COR-L47 (cell line): ENCODE results near the gene ACAA2.
A peak's percentile ranks its signal among the peaks of the same experiment; 100 is the strongest.
"Not testable (repeated sequence)": the region's sequence is repeated elsewhere in the genome, so short reads cannot be mapped to it uniquely, and the experiment has no call there.

ENCODE experiments used
- DNase-seq: peaks from one replicate; lab custom pipeline; 2025; lab: John Stamatoyannopoulos, UW

ACAA2 gene

DNA sequence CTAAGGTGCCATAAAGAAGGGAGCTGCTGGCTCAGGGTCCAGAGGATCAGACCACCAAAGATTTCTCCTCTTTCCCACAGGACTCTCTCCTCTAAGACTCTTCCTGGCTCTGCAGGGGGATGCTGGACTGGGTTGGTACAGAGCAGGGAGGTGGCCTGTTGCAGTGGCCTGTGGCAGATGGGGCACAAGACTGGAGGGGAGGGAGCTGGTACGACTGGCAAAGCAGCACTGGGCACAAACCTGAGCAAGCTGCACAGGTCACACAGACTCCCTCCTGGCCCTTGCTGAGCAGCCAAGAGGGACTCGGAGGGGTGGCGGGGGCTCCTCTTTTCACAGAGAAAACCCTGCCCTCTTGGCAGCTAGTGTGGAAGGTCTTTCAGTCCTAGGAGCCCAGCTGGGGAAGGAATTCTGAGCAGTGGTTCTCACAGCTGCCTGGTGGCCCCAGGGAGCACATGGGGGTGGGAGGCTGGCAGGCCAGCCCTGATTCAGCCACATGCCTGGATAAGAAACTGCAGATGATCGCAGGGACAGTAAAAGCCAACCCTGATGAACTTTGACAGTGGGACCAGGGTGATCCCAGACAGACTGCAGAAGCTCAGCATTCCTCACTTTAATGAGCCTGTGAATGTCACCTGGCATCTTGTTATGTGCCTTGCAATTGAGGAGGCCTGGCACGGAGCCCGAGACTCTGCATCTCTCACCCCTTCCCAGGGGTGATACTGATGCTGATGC is 32.5 kb upstream of the ACAA2 start:
- peak; percentile 63 for DNase-seq

DNA sequence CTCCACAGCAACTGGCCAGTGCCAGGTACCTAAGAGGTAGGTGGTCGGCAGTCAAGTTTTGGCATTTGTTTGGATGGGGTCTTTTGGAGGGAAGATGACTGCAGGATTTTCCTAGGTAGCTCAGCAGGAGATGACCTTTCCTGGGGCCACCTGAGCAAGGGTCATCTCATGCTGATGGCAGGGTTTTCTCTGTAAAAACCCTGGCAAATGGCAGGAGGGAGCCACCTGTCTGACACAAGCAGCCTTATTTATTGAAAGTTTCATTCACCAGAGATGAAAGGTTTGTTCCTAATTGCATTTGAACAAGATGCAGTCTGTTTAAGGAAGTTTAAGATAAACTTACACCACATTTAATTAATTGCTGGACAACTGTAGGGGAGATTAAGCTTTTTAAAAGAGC is 31.6 kb upstream of the ACAA2 start:
- DNase-seq: no peak

DNA sequence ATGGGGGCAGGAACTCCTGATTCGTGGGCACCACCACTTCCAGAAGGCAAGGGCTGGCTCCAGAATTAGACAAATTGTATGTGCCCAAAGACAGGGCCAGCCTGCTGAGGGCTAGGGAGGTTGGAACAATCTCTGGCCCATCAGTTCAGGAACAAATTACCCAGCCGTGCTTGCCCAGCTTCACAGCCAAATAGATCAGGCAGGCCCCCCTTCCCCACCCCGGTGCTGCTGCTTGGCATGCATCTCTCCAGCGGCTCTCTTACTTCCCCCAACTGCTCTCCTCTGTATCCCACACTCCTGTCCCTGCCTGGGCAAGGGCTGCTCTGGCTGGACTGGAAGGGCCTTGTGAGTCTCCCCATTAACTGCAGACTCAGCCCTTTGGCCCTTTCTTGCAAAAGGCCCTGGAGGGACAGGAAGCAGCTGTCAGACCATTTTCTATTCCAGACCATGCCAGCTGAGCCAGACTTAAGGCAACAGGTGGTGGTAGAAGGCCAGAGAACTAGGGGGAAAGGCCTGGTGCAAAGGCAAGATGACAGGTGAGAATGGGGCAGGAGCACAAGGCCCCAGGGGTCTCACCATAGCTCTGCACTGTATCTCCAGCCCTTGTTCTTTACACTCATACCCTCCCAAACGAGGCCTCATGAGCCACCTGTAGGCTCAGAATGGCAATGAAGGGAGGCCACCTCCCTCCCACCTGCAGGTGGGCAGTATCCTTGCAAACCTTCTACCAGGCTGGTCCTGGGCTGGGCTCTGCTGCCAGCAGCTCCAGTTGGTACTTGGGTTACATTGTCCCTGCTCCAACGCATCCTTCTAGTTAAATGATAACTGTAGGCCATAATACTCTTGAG is 30.7 kb upstream of the ACAA2 start:
- no peak for DNase-seq

DNA sequence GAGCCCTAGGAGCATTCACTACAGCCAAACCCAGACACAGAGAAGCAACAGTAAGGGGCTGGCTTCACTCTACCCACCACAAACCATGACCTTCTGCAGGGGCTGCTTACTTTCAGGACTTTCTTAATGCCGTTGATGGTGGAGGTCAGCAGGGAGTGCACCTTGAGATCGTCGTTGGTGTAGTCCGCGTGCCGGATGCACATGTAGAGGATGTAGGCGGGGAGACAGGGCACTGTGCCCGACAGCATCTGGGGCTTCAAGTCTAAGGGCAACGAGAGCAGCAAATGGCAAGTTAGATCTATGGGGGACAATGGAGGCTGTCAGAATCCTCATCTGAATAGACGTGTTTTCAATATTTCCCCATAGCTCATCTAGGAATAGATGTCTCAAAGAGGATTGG is 29.8 kb upstream of the ACAA2 start:
- DNase-seq: no peak

DNA sequence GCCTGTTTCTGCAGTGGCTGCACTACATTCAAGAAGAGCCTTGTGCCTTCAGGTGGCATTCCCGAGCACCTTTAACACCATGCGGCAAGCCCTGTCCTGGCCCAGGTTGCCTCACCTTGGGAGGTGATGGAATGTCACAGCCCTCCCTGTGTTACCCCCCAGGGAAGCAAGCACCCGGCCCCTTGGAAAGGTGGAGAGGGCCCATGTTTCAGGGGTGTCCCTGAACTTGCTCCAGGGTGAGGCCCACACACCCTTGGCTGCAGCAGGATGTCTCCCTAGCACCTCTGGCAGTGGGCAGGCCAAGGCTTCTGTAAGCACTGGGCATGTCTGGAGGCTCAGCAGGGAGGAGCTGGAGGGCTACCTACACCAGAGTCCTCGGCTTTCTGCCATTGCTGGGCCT is 29.3 kb upstream of the ACAA2 start:
- DNase-seq: no peak

DNA sequence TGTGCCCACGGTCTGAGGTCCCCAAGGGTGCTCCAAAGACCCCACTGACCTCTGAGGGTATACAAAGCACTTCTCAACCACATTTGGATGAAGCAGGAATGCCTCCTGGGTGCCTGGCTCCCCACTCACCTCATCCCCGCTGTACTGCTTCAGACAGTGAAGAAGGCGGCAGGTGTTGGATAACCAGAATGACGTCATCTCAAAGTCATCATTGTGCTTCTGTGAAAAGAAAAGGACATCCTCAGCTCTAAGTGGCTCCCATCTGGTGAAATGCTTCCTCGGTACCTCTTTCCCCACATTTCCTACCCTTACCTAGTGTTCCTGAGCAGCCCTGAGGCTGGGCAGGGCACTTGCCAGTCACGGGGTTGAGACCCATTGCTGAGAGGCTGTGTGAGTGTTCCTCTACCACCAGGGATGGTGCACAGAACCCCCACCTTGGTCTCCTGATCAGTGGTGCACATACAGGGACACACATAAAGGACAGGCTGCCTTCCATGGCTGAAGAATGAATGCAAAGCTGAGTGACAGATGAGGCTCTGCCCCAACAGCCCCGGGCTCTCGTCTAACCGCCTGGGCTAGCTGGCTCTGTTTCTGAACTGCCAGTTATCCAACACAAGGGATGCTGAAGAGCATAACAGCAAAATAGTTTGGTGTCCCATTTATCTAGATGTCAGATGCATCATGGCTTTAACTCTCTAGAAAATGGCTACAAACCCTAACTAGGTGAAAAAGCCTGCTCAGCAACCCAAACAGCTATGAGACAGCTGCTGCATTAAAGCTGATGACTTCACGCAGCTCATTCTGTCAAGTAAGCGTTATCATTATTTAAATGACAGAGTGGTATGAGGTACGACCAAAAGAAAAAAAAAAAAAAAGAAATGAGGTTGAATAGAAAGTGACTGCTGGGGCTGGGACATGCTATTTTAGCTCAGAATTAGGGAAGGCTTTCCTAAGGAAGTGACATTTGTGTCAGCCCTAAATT is 28.2 kb upstream of the ACAA2 start:
- DNase-seq: no peak

DNA sequence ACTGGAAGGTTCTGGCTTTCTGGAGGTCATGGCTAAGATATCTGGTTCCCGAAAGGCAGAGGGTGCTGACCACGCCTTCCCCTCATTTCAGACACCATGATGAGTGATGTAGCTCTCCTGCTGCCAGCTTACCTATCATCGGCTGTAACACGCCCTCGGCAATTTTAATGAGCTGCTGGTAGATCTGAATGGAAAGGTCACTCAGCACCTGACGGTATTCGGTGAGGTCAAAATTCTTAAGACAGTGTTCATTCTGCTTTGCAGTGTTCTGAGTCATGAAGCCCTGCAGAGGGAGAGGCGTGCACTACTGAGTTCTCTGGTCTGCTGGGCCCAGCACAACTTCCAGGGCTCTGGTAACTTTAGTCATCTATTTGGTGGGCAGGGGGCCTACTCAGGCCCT is 25.7 kb upstream of the ACAA2 start:
- no peak for DNase-seq

DNA sequence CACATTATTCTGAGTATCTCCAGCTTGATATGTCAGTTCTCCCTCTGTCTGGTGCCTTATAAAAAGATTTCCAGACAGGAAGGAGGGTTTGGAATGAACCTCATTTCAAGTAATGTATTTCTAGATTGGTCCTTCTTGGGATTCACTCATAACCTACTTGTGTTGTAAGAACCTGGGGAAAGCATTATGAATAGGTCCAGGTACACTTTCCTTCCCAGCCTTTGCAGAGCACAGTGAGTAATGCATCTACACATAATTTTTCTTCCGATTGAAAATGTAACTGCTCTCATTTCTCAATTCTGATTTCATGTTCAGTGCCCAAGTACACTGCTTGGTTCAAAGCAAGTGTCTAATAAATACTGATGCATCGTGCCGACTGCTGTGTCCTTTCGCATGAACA is 25.0 kb upstream of the ACAA2 start:
- DNase-seq: no peak

DNA sequence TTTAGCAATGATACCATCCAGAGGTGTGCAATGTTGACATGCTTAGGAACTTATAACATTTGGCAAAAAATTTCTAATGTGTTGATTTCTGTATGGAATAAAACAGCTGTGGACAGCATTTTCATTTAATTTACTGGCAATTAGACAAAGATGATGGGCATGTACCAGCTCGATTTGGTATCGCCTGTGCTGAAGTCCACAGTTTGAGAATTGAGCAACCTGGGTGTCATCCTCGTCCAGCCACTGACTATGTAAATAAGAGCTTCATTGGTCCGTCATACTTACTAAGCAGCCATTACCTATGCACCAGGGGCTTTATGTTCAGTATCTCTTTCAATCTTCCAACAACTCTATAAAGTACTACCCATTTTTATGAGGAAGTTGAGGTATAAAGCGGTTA is 24.6 kb upstream of the ACAA2 start:
- DNase-seq: no peak

DNA sequence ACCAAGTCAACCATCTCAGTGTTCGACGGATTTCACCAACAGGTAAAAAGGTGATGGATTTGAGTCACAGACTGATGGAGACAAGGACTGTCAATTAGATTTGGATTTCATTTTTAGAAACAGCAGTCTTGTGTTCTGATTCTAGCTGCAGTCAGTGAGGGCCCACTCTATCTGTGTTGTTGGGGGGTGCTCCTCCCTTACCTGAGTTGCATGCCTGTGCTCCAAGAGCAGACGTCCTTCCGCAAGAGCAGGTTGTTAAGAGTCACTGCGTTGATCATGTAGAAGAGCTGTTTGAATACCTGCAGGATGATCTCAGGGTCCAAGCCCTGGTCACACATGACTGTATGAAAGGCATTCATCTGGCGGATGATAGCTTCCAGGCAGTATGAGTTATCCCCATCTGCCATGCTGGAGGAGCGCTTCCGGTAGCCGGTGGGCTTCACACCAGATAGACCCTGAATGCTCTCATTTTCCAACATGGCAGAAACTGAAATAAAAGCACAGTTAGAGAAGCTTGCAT is 24.0 kb upstream of the ACAA2 start:
- DNase-seq: not testable (repeated sequence)

DNA sequence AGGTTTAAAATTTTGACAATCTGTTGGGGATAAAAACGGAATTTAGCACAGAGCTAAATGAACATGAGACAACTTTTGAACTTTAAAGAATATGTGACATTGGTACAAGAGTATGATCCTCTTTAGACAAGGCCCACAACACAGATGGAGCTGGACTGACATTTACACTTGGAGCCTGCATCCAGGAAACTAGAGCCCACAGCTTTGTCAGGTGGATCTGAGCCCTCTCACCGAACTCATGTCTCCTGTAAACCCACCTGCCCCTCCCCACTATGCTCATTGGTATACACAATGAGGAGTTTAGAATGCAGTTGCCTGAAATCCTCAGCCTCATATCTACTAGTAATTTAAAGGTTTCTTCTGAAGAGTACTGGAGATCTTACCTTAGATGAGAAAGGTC is 22.1 kb upstream of the ACAA2 start:
- DNase-seq: no peak

DNA sequence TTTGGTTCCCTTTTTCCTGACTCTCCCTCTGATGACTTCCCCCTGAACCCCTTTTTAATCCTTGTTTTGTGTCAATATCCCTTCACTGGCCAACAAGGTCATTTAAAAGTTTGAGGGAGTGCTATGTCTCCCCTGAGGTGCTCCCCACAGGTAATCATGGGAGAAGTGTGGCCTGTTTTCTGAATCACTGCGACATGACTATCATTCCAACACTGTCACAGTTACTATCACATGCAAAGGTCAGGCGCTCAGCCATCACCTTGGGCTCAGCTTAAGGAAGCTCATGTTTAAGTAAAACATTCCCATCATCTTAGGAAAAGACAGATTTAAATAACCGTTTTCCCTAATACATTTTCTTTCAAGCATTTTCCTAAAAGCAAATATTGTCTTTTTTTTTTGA is 20.9 kb upstream of the ACAA2 start:
- no peak for DNase-seq

DNA sequence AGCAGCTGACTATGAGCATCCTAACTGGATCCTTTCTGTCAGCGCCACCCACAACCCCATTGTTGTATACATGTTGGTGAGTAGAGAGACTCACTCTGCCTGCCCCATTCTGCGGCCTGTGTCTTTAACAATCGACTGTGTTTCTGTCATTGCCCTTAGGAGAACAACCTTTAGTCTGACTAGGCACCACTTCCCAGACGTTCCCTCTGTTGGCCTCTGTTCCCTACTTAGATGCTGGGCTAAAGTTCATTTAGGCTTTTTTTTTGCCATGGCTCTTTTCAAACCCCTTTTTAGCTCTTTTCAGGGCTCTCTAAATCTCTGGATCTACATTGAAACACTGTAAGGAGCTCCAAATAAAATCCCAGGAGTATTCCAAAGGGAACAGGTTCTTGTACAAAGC is 20.5 kb upstream of the ACAA2 start:
- DNase-seq: no peak

DNA sequence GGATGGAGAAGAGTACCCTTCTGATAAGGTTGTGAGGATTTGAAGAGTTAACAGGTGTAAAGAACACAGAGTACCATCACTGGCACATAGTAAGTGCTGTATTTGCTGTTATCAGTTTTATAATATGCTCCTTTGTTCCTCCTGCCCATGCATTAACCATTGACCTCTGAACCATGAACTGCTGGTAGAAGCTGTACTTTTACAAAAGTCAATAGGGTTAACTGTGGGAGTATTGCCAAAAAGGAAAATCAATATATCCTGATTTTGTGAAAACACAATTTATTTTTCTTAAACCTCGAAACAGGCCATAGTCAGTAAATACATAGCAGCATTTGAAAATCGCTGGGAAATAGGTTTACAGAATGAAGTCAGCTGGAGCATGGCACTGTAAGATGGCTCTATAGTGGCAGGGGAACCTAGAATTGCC is 18.9 kb upstream of the ACAA2 start:
- DNase-seq: no peak

DNA sequence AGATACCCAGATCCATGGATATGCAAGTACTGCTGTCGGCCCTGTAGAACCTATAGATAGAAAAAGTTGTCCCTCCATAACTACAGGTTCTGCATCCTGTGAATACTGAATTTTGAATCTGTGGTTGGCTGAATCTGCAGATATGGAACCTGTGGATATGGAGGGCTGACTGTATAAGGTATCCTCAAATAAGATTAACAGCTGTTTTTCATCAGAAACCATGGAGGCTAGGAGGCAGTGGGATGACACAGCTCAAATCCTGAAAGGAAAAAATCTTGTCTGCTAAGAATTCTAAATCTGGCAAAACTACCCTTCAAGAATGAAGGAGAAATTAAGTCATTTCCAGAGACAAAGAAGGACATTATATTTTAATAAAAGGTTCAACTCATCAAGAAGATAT is 14.7 kb upstream of the ACAA2 start:
- no peak for DNase-seq

DNA sequence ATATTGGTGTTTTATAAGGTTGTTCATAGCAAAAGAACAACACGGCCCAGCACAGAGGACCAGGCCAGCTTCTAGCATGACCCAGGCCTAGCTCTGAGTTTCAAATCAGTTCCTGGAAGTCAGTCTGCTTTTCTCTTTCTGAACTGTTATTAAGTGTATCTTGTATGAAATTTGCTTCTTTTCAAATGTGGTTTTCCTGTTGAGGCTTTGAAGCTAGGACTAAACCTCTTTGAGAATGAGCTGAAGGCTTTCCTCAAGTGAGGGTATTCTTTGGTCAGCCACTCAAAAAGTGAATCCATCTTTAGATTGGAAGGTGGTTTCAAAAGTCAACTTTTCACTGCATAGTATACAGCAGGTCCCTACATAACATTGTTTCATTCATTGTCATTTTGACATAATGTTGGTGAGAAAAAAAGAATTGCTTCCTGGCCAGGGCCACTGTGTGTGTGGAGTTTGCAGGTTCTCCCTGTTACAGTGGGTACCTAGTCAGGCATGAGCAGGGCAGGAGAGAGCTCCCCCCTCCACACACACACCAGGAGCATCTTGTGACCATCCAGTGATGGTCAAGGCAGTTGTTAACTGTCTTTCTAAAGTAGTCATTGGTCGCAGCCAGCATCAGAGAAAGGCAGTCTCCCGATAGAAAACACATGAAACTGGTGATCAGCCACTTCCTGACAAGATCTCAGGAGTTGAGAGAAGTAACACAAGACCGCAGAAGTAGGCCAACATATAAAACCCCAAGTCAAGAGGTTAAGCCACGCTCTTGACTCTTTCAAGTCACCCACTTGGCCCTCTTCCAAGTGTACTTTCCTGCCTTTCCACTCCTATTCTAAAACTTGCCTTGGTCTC is 6.7 kb upstream of the ACAA2 start:
- DNase-seq: no peak

DNA sequence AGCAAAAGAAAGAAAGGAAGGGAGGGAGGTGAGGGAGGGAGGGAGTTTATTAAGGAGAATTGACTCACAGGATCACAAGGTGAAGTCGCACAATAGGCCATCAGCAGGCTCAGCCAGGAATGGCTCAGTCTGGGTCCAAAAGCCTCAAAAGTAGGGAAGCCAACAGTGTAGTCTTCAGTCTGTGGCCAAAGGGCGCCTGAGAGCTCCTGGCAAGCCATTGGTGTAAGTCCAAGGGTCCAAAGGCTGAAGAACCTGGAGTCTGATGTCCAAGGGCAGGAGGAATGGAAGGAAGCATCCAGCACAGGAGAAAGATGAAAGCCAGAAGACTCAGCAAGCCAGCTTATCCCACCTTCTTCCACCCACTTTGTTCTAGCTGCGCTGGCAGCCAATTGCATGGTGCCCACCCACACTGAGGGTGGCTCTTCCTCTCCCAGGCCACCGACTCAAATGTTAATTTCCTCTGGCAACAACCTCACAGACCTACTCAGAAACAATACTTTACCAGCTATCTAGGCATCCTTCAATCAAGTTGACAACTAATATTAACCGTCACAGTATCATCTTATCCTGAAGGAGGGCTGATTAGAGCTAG is 5.8 kb upstream of the ACAA2 start:
- DNase-seq: no peak

DNA sequence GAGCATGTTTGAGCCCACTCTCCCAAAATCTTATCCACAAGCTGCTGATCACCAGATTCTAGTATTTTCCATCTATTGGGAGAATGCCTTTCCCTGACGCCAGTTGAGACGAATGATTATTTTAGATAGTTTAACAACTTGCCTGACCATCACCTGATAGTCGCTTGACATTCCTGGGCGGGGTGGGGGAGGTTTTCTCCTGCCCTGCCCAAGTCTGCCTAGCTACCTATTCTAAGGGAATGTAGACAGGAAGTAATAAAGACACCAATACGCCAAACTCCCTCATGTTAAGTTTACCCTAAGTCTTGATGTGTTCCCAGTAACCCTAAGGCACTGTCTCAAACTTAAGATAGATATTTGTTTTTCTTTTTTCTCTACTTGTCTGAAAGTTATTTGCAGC is 4.6 kb upstream of the ACAA2 start:
- DNase-seq: no peak

DNA sequence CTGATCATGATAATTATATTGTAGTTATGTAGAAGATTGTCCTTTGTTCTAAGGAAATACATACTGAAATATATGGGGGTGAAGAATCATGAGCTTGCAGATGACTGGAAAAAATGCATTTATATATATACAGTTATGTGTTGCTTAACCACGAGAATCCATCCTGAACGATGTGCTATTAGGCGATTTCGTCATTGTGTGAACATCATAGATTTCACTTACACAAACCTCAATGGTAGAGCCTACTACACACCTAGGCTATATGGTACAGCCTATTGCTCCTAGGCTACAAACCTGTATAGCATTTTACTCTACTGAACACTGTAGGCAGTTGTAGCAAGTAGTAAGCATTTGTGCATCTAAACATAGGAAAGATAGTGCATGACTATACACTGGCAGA is 2.6 kb upstream of the ACAA2 start:
- no peak for DNase-seq

DNA sequence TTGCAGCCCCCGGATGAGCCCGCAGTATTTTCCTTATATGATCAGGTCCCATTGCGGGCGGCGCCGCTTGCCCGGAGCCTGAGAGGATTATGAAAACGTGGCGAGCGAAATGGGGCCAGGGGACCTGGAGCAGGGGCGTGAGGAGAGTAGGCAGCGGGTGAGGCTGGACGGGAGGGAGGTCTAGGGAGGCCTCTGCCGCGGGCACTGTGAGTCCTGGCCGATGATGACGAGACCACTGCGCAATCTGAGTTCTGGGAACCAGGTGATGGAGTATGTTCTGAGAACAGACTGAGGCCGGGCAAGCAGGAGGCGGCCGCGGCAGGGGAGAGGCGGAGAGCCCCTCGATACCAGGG is 790 bp upstream of the ACAA2 start:
- peak; percentile 70 for DNase-seq

DNA sequence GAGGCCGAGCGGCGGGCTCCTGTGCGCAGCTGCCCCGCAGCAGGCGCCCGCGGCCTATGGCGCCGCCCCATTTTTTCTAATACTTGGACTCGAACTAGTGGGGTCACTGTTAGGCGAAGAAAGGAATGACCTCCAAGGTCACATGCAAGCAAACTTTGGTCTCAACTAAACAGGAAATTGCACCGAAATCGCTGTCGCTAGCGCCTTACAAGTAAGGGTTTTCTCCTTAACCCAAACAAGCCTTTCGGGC is 339 bp downstream of the ACAA2 start:
- DNase-seq: no peak
